CD4-positive, alpha-beta T cell treated with Interferon gamma for 1 hour (primary cell): ENCODE data around the gene OR52B2.
"Not testable (repeated sequence)": the region's sequence is repeated elsewhere in the genome, so short reads cannot be mapped to it uniquely, and the experiment has no call there.

Experiments
- DNase-seq: peaks from one replicate; pipeline ENCODE4 v3.0.0-alpha.2; 2020

Gene OR52B2

DNA sequence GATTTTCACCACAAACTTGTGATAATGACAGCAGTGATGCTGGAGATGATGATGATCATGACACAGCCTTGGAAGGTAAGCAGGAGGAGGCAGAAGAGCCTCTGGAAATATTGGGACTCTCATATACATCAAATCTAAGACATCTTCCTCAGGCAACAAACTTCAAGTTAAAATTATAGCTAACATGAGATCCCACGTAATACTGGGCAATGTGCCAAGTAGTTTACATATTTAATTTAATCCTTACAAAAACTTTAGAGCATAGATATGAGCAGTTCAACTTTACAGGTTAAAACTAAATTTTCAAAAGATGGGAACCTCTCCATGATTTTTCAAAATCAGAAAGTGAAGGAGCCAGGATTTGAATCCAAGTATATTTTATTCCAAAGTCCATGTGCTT is 19.0 kb downstream of the OR52B2 start:
- no peak for DNase-seq

DNA sequence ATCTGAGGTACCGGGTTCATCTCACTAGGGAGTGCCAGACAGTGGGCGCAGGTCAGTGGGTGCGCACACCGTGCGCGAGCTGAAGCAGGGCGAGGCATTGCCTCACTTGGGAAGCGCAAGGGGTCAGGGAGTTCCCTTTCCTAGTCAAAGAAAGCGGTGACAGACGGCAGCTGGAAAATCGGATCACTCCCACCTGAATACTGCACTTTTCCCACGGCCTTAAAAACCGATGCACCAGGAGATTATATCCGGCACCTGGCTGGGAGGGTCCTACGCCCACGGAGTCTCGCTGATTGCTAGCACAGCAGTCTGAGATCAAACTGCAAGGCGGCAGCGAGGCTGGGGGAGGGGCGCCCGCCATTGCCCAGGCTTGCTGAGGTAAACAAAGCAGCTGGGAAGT is 26.4 kb downstream of the OR52B2 start:
- DNase-seq, result not testable (repeated sequence)

DNA sequence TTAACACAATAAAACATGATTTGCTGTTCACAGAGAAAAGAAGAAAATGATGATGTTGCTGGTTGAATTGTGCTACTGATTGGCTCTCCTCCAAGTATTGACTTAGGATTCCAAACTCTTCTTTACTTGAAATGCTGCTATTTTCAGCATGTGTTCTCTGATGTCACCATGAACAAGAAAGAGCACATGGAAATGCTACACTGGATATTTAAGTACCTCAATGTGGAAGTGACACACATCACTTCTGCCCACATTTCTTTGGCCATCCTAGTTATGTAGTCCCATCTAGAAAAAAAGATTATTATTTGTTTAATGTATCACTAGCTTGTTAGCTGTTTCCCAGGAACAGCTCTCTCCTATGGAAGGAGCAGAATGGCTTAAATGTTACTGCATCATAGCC is 27.2 kb downstream of the OR52B2 start:
- DNase-seq, result no peak

DNA sequence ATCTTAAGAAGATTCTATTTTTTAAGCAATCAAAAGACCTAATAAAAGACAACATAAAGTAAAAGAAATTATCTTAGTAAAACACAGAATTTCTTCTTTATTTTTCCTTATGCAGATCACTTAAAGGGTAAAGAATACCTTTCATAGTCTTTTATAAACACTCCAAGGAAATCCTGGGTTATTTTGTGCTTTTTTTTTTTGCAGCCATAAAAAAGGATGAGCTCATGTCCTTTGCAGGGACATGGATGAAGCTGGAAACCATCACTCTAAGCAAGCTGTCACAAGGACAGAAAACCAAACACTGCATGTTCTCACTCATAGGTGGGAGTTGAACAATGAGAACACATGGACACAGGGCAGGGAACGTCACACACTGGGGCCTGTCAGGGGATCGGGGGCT is 34.2 kb downstream of the OR52B2 start:
- not testable (repeated sequence) for DNase-seq

DNA sequence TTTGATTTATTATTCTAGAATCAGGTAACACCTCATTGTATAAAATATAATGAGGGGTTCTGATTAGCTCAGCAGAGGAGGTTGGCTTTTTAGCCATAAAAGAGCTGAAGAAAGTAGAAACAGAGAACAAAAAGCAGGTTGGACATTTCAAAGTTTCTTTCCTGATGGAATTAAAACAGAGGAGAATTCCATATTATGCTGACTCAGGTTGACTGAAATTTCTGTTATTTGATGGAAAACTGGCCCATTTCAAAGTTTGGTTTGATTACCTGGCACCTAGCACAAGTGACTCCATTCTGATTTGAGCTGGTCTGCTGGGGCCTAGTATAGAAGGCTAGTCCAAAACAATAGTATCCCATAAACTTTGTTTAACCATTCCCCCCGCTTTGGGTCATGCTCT is 37.7 kb downstream of the OR52B2 start:
- no peak for DNase-seq

DNA sequence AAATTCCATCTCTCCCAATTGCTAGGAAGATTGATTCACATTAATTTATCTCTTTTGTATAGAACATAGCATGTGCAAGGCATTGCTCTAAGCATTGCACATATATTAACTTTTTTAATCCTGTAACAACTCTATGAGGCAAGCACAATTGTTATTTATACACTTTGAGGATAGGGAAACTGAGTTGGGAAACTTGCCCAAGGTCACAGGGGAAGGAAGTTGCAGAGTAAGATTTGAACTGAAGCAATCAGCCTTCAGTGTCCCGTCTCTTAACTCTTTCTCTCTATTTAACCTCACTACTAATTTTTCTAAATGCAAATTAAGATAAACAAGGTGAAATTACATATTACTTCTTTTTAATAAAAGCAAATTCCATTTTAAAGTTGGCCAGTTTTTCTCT is 40.5 kb downstream of the OR52B2 start:
- DNase-seq, result no peak

DNA sequence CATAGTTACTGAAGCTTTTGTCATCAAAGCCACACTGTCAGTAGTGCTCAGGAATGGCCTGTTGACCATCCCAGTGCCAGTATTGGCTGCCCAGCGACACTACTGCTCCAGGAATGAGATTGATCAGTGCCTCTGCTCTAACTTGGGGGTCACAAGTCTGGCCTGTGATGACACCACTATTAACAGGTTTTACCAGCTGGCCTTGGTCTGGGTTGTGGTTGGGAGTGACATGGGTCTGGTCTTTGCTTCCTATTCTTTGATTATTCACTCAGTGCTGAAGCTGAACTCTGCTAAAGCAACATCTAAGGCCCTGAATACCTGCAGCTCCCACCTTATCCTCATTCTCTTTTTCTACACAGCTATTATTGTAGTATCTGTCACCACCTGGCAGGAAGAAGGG is 41.1 kb downstream of the OR52B2 start:
- DNase-seq, result no peak

DNA sequence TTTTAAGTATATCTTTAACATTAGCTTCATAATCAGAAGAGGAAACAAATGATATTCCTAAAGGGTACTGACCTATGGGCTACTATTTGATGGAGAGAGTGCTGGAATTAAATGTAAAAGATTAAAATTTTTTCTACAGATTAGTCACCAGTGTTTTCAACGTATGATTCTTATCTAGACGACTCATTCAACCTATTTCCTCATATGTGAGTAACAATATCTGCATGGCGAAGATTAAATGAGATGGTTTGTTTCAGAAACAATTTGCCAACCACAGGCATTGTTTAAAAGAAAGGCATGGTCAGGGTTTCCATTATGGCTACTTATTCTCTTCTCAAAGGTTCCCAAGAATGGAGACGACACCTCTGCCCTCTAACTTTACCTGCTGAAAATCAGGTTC is 42.2 kb downstream of the OR52B2 start:
- no peak for DNase-seq

DNA sequence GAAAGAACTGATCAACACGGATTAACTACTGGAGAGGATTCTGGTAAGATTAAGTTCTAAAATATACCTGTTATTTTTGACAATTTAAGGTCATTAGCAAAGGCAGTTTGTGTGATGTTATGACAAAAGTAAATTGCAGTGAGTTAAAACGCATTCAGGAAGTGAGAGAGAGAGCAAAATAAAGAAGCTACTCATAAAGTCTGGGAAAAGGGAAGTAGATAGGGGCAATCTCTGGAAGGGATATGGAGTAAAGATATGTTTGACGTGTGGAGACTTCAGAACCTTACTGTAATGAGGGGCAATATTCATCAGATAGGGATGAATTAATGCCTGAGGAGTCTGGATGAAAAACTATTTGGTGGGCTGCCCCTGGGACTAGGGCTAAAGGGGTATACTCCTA is 45.9 kb downstream of the OR52B2 start:
- DNase-seq, result no peak
